ENCODE results near the gene WFDC10A.
"Not testable (repeated sequence)": the region's sequence is repeated elsewhere in the genome, so short reads cannot be mapped to it uniquely, and the experiment has no call there.

Gene WFDC10A

GRCh38 chr20:45646875-45647274 is 17.3 kb downstream of the WFDC10A start:
- no peak overlapping the region for H3K9ac ChIP-seq (ENCODE audit: low read length in 2 of 2)
- H3K36me3 ChIP-seq (ENCODE audit: control insufficient read depth in 2 of 2, insufficient read depth in 2 of 2, low read length in 2 of 2) = no peaks in the 10 kb centered on the region
- no peaks in the 10 kb centered on the region for H3K9me3 ChIP-seq (ENCODE audit: control insufficient read depth in 2 of 2, low read length in 2 of 2)
- no peak overlapping the region for H3K4me3 ChIP-seq (ENCODE audit: low read length in 2 of 2)
- H3K4me1 ChIP-seq (ENCODE audit: control insufficient read depth, insufficient read depth, low read length) = no peaks in the 10 kb centered on the region
- no peaks in the 10 kb centered on the region for H3K27me3 ChIP-seq (ENCODE audit: control insufficient read depth in 1 of 2, insufficient read depth in 2 of 2, low read length in 2 of 2)
- H3K27ac ChIP-seq (ENCODE audit: low read length) = no peak overlapping the region

- Histone ChIP-seq H3K4me3 (ENCODE audit: low read length in 2 of 2) (no peak overlapping the region), H3K27ac (ENCODE audit: low read length) (no peak overlapping the region), H3K9me3 (ENCODE audit: control insufficient read depth in 2 of 2, low read length in 2 of 2) (no peaks in the 10 kb centered on the region), H3K36me3 (ENCODE audit: control insufficient read depth in 2 of 2, insufficient read depth in 2 of 2, low read length in 2 of 2) (no peaks in the 10 kb centered on the region), H3K4me1 (ENCODE audit: control insufficient read depth, insufficient read depth, low read length) (no peaks in the 10 kb centered on the region), H3K9ac (ENCODE audit: low read length in 2 of 2) (no peak overlapping the region), H3K27me3 (ENCODE audit: control insufficient read depth in 1 of 2, insufficient read depth in 2 of 2, low read length in 2 of 2) (no peaks in the 10 kb centered on the region)
These were observed 18.0 kb downstream of the WFDC10A start for GRCh38 chr20:45647441-45648050.

GRCh38 chr20:45649312-45649863 is 19.8 kb downstream of the WFDC10A start:
- H3K4me1 ChIP-seq (ENCODE audit: control insufficient read depth, insufficient read depth, low read length) = no peaks in the 10 kb centered on the region
- H3K9me3 ChIP-seq (ENCODE audit: control insufficient read depth in 2 of 2, low read length in 2 of 2) = no peaks in the 10 kb centered on the region
- no peak overlapping the region for H3K9ac ChIP-seq (ENCODE audit: low read length in 2 of 2)
- H3K27me3 ChIP-seq (ENCODE audit: control insufficient read depth in 1 of 2, insufficient read depth in 2 of 2, low read length in 2 of 2) = no peaks in the 10 kb centered on the region
- no peak overlapping the region for H3K4me3 ChIP-seq (ENCODE audit: low read length in 2 of 2)
- H3K27ac ChIP-seq (ENCODE audit: low read length) = no peak overlapping the region
- H3K36me3 ChIP-seq (ENCODE audit: control insufficient read depth in 2 of 2, insufficient read depth in 2 of 2, low read length in 2 of 2) = no peaks in the 10 kb centered on the region

- H3K27ac ChIP-seq (ENCODE audit: low read length); H3K9ac ChIP-seq (ENCODE audit: low read length in 2 of 2); H3K9me3 ChIP-seq (ENCODE audit: control insufficient read depth in 2 of 2, low read length in 2 of 2); H3K4me1 ChIP-seq (ENCODE audit: control insufficient read depth, insufficient read depth, low read length); H3K4me3 ChIP-seq (ENCODE audit: low read length in 2 of 2); H3K36me3 ChIP-seq (ENCODE audit: control insufficient read depth in 2 of 2, insufficient read depth in 2 of 2, low read length in 2 of 2); H3K27me3 ChIP-seq (ENCODE audit: control insufficient read depth in 1 of 2, insufficient read depth in 2 of 2, low read length in 2 of 2): not testable (repeated sequence)
These were observed 22.2 kb downstream of the WFDC10A start for GRCh38 chr20:45651726-45652125.

DNA sequence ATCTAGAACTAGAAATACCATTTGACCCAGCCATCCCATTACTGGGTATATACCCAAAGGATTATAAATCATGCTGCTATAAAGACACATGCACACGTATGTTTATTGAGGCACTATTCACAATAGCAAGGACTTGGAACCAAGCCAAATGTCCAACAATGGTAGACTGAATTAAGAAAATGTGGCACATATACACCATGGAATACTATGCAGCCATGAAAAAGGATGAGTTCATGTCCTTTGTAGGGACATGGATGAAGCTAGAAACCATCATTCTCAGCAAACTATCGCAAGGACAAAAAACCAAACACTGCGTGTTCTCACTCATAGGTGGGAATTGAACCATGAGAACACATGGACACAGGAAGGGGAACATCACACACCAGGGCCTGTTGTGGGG is 27.5 kb downstream of the WFDC10A start:
- not testable (repeated sequence) for H3K9ac ChIP-seq (ENCODE audit: low read length in 2 of 2); H3K4me3 ChIP-seq (ENCODE audit: low read length in 2 of 2); H3K36me3 ChIP-seq (ENCODE audit: control insufficient read depth in 2 of 2, insufficient read depth in 2 of 2, low read length in 2 of 2)

GRCh38 chr20:45670139-45670538 is 40.6 kb downstream of the WFDC10A start, which contains the start of gene WFDC11:
TSS of gene WFDC11 (minus strand) at chr20:45670239. CDS start at chr20:45650600, 19,639 bp downstream.
- peaks cover 0 to 2% of the 10 kb centered on the region in 2 donors for H3K9me3 ChIP-seq (ENCODE audit: control insufficient read depth in 2 of 2, low read length in 2 of 2)
- no peaks in the 10 kb centered on the region for H3K27me3 ChIP-seq (ENCODE audit: control insufficient read depth in 1 of 2, insufficient read depth in 2 of 2, low read length in 2 of 2)
- H3K9ac ChIP-seq (ENCODE audit: low read length in 2 of 2) = no peak within 1 kb of the TSS
- no peaks in the 10 kb centered on the region for H3K36me3 ChIP-seq (ENCODE audit: control insufficient read depth in 2 of 2, insufficient read depth in 2 of 2, low read length in 2 of 2)
- no peaks in the 10 kb centered on the region for H3K4me1 ChIP-seq (ENCODE audit: control insufficient read depth, insufficient read depth, low read length)
- H3K4me3 ChIP-seq (ENCODE audit: low read length in 2 of 2) = no peak within 1 kb of the TSS
- no peak within 1 kb of the TSS for H3K27ac ChIP-seq (ENCODE audit: low read length)

More for the DNA sequence above, 27.5 kb downstream of the WFDC10A start:
- H3K27me3 ChIP-seq (ENCODE audit: control insufficient read depth in 1 of 2, insufficient read depth in 2 of 2, low read length in 2 of 2); H3K9me3 ChIP-seq (ENCODE audit: control insufficient read depth in 2 of 2, low read length in 2 of 2); H3K4me1 ChIP-seq (ENCODE audit: control insufficient read depth, insufficient read depth, low read length); H3K27ac ChIP-seq (ENCODE audit: low read length): not testable (repeated sequence)

DNA sequence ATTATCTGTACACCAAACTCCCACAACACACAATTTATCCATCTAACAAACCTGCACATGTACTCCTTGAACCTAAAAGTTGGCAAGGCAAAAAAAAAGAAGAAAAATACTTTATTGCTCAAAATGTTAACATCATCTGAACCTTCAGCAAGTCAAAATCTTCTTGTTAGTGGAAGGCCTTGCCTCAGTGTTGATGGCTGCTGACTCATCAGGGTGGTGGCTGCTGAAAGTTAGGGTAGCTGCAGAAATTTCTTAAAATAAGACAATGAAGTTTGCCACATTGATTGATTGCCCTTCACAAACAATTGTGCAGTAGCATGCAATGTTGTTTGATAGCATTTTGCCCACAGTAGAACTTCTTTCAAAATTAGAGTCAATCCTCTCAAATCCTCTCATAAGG is 43.2 kb downstream of the WFDC10A start:
- no peak overlapping the region for H3K4me3 ChIP-seq (ENCODE audit: low read length in 2 of 2)
- H3K36me3 ChIP-seq (ENCODE audit: control insufficient read depth in 2 of 2, insufficient read depth in 2 of 2, low read length in 2 of 2) = no peaks in the 10 kb centered on the region
- H3K4me1 ChIP-seq (ENCODE audit: control insufficient read depth, insufficient read depth, low read length) = no peaks in the 10 kb centered on the region
- no peak overlapping the region for H3K9ac ChIP-seq (ENCODE audit: low read length in 2 of 2)
- no peak overlapping the region for H3K27ac ChIP-seq (ENCODE audit: low read length)
- no peaks in the 10 kb centered on the region for H3K27me3 ChIP-seq (ENCODE audit: control insufficient read depth in 1 of 2, insufficient read depth in 2 of 2, low read length in 2 of 2)
- H3K9me3 ChIP-seq (ENCODE audit: control insufficient read depth in 2 of 2, low read length in 2 of 2) = no peaks in the 10 kb centered on the region

- Histone ChIP-seq H3K4me3 (ENCODE audit: low read length in 2 of 2) (no peak overlapping the region), H3K9me3 (ENCODE audit: control insufficient read depth in 2 of 2, low read length in 2 of 2) (peaks cover 8 to 25% of the 10 kb centered on the region in 2 donors), H3K27ac (ENCODE audit: low read length) (no peak overlapping the region), H3K4me1 (ENCODE audit: control insufficient read depth, insufficient read depth, low read length) (no peaks in the 10 kb centered on the region), H3K36me3 (ENCODE audit: control insufficient read depth in 2 of 2, insufficient read depth in 2 of 2, low read length in 2 of 2) (no peaks in the 10 kb centered on the region), H3K9ac (ENCODE audit: low read length in 2 of 2) (no peak overlapping the region), H3K27me3 (ENCODE audit: control insufficient read depth in 1 of 2, insufficient read depth in 2 of 2, low read length in 2 of 2) (no peaks in the 10 kb centered on the region)
These were observed 50.1 kb downstream of the WFDC10A start for GRCh38 chr20:45679650-45680049.

Measured in stomach smooth muscle (tissue), 2 donors.